ENCODE results near the gene LOXL4. TPM values are rescaled to one million over a fixed set of nuclear protein-coding genes. Genes with fewer than 3 reads are reported as not detected.

LOXL4 gene
- total RNA-seq, 4 donors from 2014 or later, result 8.1 to 16.9 (median 15.1) TPM

DNA sequence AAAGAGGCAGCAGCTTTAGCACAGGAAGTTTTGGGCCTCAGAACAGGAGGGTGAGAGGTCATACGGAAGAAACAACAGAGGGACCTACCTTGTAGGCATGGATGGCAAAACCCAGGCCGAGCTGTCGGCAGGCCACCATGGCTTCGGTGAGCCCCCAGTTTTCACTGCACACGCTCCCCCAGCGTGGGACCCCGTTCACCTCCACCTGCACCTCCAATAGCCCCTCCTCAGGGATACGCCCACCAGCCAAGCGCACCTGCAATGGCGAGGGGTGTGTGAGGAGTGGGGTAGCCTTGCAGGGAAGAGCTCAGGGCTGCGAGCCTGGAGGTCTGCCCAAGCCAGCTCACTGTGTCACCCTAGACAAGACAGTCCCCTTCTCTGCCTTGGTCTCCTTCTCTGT is 11.3 kb downstream of the LOXL4 start:
- H3K4me1 ChIP-seq, result no peaks in the 10 kb centered on the region
- TF ChIP-seq, protein P1, sequence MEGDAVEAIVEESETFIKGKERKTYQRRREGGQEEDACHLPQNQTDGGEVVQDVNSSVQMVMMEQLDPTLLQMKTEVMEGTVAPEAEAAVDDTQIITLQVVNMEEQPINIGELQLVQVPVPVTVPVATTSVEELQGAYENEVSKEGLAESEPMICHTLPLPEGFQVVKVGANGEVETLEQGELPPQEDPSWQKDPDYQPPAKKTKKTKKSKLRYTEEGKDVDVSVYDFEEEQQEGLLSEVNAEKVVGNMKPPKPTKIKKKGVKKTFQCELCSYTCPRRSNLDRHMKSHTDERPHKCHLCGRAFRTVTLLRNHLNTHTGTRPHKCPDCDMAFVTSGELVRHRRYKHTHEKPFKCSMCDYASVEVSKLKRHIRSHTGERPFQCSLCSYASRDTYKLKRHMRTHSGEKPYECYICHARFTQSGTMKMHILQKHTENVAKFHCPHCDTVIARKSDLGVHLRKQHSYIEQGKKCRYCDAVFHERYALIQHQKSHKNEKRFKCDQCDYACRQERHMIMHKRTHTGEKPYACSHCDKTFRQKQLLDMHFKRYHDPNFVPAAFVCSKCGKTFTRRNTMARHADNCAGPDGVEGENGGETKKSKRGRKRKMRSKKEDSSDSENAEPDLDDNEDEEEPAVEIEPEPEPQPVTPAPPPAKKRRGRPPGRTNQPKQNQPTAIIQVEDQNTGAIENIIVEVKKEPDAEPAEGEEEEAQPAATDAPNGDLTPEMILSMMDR (IDR thresholded peaks at IDR 0.05), result no peak
- TF ChIP-seq POLR2A (IDR thresholded peaks at IDR 0.05), result no peak
- H3K4me3 ChIP-seq, result no peak overlapping the region
- H3K27ac ChIP-seq, result no peak overlapping the region
- no peaks in the 10 kb centered on the region for H3K9me3 ChIP-seq
- H3K27me3 ChIP-seq, result no peaks in the 10 kb centered on the region
- DNase-seq, result no peak
- intact Hi-C loops (cut with DNase I; ENCODE audit: low total_unique reads), result no loop called here
- H3K36me3 ChIP-seq, result no peaks in the 10 kb centered on the region

DNA sequence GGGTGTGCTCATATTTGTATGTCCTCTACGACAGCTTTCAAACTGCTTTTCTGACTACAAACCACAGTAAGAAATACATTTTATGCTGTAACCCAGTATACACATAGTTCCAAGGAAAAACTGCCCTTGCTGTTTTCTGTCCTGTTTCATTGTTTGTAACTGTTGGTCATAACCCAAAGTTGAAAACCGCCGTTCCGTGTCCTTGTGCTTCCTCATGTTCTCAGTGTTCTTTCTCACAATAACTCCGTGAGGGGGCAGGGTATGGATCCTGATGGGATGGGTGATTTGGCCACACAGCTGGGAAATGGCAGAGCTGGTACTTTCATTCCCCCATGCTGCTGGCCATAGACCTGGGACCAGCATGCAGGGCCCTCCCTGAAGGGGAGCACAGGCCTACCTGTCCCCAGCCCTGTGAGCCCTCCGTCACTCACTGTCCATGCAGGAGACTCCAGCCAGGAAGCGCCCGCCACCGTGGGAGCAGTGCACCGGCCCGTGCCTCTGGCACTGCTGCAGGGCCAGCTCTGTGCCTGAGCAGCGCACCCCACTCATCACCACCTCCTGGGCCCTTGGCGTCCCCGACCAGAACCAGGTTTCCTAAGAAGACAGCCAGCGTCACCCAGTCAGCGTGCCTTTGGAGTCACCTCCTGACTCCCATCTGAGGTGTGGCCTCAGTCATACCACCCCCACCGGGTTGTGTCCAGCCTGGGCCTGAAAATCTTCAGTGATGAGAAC is 12.7 kb downstream of the LOXL4 start:
- H3K27me3 ChIP-seq, result no peaks in the 10 kb centered on the region
- DNase-seq, result no peak
- intact Hi-C loops (cut with DNase I; ENCODE audit: low total_unique reads), result no loop called here
- H3K36me3 ChIP-seq, result no peaks in the 10 kb centered on the region
- no peaks in the 10 kb centered on the region for H3K4me1 ChIP-seq
- H3K4me3 ChIP-seq, result no peak overlapping the region
- no peak overlapping the region for H3K27ac ChIP-seq
- no peaks in the 10 kb centered on the region for H3K9me3 ChIP-seq
- TF ChIP-seq, protein P1 (IDR thresholded peaks at IDR 0.05), result no peak
- no peak for TF ChIP-seq POLR2A (IDR thresholded peaks at IDR 0.05)

DNA sequence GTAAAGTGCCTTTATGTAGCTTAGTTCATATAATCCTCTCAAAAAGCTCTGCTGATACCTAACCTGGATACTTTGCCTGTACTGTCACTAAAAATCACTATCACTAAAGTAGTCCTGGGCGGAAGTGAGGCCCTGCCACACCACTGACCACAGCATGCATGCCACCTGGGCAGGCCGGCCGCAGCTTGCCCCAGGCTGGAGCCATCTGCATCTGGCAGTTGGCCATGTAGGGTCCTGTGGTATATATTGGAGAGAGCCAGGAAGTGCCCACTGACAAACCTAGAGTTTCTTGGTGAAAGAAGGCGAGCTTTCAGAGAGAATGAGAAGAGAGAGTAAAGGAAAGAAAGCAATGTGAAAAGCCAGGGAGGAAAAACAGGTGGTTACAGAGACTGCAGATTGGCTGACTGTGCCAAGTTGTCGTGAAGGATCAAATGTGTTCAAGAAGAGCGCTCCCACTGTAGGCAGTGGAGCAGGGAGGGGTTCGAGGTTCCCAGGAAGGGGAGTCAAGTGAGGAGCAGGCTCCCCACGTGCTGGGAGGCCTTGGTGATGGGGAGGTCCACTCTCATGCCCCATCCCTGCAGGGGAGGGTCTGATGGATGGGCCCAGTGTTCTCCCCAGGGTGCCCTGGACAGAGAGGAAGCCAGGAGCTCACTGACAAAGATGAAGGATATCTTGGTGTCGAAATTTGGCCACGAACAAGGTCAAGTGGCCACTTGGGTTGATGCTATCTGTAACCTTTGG is 13.6 kb downstream of the LOXL4 start:
- H3K27ac ChIP-seq, result no peak overlapping the region
- H3K4me1 ChIP-seq, result no peaks in the 10 kb centered on the region
- H3K4me3 ChIP-seq, result no peak overlapping the region
- DNase-seq, result no peak
- no peaks in the 10 kb centered on the region for H3K27me3 ChIP-seq
- H3K36me3 ChIP-seq, result no peaks in the 10 kb centered on the region
- TF ChIP-seq POLR2A (IDR thresholded peaks at IDR 0.05), result no peak
- TF ChIP-seq, protein P1 (IDR thresholded peaks at IDR 0.05), result no peak
- intact Hi-C loops (cut with DNase I; ENCODE audit: low total_unique reads), result no loop called here
- H3K9me3 ChIP-seq, result no peaks in the 10 kb centered on the region

DNA sequence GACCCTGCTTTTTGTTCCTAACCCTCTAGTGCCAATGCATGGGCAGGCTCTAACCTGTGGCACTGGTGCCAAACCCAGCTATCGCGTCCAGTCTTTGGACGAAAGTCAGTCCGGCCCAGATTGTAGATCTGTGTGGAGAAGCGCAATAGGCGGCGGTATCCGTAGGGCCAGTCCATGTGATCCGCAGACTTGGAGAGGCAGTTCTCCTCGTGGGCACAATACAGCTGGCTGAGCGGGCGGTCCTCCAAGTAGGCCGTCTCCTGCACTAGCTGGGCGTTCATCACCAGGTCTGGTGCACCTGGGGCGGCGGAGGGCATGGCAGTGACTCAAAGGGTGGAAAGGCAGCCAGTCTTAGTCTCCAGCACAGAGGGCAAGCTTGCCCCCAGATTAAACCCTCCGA is 14.5 kb downstream of the LOXL4 start:
- Histone ChIP-seq H3K27ac (no peak overlapping the region), H3K27me3 (no peaks in the 10 kb centered on the region), H3K9me3 (no peaks in the 10 kb centered on the region), H3K4me1 (no peaks in the 10 kb centered on the region), H3K36me3 (no peaks in the 10 kb centered on the region), H3K4me3 (no peak overlapping the region)
- TF ChIP-seq, protein P1 (IDR thresholded peaks at IDR 0.05), result no peak
- no peak for TF ChIP-seq POLR2A (IDR thresholded peaks at IDR 0.05)
- intact Hi-C loops (cut with DNase I; ENCODE audit: low total_unique reads), result no loop called here
- DNase-seq, result no peak

DNA sequence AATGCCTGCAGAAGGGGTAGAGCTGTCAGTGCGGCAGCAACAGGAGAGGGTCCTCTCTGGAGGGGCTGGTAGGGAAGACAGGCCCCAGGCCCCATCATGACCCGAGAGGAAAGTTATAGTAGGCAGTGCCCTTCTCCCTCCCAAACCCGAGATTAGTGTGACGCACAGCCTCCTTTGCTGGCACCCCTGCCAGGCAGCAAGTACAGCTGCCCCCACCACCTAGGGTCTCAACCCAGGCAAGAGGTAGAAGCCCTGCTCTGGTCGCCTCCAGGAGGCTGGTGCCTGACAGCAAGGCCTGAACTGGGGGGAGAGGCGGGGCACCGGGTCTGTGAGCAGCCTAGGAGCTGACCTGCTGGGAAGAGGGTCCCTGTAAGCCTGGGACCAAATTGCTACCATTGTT is 15.5 kb downstream of the LOXL4 start:
- Histone ChIP-seq H3K4me1 (no peaks in the 10 kb centered on the region), H3K9me3 (no peaks in the 10 kb centered on the region), H3K27me3 (no peaks in the 10 kb centered on the region), H3K36me3 (no peaks in the 10 kb centered on the region), H3K4me3 (no peak overlapping the region), H3K27ac (no peak overlapping the region)
- DNase-seq, result no peak
- TF ChIP-seq, protein P1 (IDR thresholded peaks at IDR 0.05), result no peak
- no peak for TF ChIP-seq POLR2A (IDR thresholded peaks at IDR 0.05)
- intact Hi-C loops (cut with DNase I; ENCODE audit: low total_unique reads), result no loop called here

Measured in uterus (tissue), 4 donors.